HG03565 (cell line): ENCODE data around the gene RIMBP3C.
"Not testable (repeated sequence)": the region's sequence is repeated elsewhere in the genome, so short reads cannot be mapped to it uniquely, and the experiment has no call there.

Experiments
- ATAC-seq: cut with Tn5 transposase; IDR thresholded peaks from one replicate; pipeline ENCODE4 v1.9.1; 2021; ENCODE audit warnings: mild to moderate bottlenecking, moderate library complexity; ENCODE audit not compliant: unreplicated experiment

The RIMBP3C gene, protein sequence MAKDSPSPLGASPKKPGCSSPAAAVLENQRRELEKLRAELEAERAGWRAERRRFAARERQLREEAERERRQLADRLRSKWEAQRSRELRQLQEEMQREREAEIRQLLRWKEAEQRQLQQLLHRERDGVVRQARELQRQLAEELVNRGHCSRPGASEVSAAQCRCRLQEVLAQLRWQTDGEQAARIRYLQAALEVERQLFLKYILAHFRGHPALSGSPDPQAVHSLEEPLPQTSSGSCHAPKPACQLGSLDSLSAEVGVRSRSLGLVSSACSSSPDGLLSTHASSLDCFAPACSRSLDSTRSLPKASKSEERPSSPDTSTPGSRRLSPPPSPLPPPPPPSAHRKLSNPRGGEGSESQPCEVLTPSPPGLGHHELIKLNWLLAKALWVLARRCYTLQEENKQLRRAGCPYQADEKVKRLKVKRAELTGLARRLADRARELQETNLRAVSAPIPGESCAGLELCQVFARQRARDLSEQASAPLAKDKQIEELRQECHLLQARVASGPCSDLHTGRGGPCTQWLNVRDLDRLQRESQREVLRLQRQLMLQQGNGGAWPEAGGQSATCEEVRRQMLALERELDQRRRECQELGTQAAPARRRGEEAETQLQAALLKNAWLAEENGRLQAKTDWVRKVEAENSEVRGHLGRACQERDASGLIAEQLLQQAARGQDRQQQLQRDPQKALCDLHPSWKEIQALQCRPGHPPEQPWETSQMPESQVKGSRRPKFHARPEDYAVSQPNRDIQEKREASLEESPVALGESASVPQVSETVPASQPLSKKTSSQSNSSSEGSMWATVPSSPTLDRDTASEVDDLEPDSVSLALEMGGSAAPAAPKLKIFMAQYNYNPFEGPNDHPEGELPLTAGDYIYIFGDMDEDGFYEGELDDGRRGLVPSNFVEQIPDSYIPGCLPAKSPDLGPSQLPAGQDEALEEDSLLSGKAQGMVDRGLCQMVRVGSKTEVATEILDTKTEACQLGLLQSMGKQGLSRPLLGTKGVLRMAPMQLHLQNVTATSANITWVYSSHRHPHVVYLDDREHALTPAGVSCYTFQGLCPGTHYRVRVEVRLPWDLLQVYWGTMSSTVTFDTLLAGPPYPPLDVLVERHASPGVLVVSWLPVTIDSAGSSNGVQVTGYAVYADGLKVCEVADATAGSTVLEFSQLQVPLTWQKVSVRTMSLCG (N-terminal part only)

DNA sequence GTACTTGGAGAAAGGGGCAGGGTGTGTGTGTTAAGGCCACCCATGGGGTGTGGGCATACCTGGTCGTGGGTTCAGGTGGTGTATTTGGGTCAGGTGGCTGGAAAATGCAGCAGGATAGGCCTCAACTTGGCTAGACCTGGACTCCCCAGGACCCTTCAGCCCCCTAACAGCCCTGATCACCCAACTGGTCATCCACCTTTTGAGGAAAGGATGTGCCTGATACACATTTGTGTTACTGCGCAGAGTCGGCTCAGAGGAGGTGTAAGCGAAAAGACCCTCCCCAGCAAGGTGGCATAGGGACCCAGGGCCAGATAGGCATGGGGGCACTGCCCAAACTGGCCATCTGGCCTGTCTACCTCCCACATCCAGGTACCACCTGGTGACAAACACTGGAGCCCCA, at the start of gene RIMBP3C:
TSS of gene RIMBP3C (minus strand) at position 101 of the 400 bp plus-strand sequence. CDS start 485 bp downstream, outside the sequence.
- not testable (repeated sequence) for ATAC-seq

DNA sequence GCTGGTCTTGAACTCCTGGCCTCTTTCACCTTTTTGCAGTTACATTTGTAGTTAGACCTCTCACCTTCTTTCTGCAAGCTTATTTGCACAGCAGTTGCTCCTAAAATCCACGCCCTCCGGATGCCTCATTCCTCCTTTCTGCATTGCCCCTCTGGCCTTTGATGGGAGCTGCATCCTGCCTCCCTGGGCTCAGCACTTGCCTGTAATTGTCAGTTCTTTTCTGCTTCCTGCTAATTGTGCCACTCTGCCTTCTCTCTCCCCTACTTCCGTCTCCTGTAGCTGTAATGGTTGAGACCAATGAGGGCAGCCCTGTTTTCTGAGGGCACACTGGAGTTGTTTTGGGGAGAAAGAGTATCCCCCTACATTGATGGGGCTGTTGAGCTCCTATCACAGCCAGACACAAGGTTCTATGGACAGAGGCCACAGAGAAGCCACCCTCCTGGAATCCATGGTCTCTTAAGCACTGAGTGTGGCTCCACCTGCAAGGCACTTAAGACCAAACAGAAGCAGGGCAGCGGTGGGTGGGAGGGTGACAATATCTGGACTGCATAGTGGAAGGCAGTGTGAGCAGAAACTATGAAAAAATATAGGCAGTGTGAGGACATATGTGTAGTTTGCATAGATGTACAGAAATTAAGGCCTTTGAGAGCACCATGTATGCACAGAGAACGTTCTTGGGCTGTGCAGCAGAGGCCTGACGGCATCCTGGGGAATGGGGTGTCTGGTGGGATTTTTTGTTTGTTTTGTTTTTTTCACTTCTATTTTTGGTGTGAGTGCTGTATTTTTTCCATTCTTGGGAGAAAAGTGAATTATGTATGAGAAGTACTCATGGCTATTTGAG, 48.0 kb upstream of the RIMBP3C start:
- no peak for ATAC-seq

GRCh38 chr22:21598302-21598701, 47.0 kb upstream of the RIMBP3C start:
- ATAC-seq: no peak

DNA sequence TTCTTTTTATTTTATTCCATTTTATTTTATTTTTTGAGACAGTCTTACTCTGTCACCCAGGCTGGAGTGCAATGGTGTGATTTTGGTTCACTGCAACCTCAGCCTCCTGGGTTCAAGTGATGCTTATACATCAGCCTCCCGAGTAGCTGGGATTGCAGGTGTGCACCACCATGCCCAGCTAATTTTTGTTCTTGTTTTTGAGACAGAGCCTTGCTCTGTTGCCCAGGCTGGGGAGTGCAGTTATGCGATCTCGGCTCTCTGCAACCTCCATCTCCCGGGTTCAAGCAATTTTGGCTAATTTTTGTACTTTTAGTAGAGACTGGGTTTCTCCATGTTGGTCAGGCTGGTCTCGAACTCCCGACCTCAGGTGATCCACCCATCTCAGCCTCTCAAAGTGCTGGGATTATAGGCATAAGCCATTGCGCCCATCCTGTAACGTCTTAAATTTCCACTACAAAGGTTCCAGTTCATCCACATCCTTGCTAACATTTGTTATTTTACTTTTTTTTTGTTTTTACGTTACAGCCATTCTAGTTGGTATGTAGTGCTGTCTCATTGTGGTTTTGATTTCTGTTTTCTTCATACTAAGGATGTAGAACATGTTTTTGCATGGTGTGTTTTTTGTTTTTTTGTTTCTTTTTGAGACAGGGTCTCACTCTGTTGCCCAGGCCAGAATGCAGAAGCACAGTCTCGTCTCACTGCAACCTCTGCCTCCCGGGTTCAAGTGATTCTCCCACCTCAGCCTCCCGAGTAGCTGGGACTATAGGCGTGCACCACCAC, 45.3 kb upstream of the RIMBP3C start:
- not testable (repeated sequence) for ATAC-seq

- ATAC-seq: no peak
These were observed 43.7 kb upstream of the RIMBP3C start for GRCh38 chr22:21594865-21595452.

- ATAC-seq: no peak
These were observed 42.4 kb upstream of the RIMBP3C start for GRCh38 chr22:21593406-21594232.

DNA sequence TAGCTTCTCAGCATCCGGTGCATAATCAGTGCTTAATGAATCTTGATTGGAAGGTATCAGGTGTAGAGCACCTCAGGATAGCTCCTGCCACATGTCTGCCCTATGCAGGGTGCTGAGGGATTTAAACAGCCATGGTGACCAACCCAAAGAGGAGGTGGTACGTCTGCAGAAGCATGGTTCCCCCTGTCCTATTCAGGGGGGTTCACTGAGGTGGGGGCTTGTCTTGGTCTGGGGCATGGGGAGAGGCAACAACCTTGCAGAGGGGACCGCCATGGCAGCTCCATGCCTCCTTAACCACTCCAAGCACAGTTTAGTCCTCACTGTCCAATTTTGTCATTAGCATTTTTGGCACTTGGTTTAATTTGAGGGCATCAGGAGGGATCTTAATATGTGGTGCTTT, 41.2 kb upstream of the RIMBP3C start:
- no peak for ATAC-seq

DNA sequence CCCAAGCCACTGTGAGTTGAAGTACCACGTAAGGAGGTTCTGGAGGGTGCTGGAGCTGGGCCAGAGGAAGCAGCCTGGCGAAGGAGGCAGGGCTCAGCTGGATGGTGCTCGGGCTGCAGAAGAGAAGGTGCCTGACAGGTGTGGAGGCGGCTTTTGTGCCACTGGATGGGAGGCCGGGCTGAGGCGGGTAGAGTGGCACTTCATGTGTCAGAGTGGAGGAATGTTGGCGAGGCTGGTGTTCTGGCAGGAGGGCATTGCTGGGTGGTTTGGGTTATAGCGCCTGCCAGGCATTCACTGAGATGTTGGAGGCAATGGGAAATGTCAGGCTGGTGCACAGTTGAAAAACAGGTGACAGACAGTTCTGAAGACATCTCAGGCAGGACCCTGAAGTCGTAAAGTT, 40.4 kb upstream of the RIMBP3C start:
- no peak for ATAC-seq

DNA sequence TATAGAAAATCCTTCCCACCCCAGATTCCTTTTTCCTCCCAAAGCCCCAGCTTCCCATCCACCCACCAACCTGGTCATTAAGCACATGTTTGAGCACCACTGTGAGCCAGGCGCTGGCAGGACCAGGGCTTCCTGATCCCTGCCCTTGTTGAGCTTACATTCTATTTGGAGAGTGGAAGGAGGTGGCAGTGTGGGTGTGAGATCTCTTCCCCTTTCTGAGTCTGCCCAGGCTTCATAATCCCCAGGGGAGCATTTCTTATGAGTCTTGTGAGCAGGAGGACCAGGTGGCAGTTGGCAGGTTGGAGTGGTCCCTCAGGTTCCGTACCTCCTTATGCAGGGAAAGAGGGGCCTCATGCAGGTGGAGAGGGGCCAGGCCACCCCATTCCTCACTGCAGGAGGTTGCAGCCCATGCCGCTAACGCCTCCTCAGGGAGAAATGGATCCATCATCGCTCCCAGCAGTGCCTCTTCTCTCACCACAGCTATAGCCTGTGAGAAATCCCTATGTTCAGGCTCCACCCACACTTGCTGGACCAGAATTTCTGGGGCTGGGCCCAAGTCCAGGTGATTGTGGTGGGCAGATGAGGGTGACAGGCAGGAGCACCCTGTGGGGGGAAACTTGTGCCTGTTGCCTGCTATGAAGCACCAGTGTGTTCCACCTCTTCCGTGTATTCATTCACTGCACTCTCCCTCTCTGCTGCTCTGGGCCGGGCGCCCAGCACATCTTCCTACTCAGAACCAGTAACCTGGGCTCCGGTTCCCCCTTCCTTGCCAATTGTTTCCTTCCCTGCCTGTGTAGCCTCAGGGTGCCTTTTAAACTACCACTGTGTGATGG, 39.8 kb upstream of the RIMBP3C start:
- ATAC-seq: no peak

GRCh38 chr22:21589396-21589795, 38.1 kb upstream of the RIMBP3C start:
- ATAC-seq: no peak

- peak; percentile 72 for ATAC-seq
These were observed 36.7 kb upstream of the RIMBP3C start for GRCh38 chr22:21587803-21588611.

GRCh38 chr22:21585389-21585788, 34.1 kb upstream of the RIMBP3C start:
- no peak for ATAC-seq

DNA sequence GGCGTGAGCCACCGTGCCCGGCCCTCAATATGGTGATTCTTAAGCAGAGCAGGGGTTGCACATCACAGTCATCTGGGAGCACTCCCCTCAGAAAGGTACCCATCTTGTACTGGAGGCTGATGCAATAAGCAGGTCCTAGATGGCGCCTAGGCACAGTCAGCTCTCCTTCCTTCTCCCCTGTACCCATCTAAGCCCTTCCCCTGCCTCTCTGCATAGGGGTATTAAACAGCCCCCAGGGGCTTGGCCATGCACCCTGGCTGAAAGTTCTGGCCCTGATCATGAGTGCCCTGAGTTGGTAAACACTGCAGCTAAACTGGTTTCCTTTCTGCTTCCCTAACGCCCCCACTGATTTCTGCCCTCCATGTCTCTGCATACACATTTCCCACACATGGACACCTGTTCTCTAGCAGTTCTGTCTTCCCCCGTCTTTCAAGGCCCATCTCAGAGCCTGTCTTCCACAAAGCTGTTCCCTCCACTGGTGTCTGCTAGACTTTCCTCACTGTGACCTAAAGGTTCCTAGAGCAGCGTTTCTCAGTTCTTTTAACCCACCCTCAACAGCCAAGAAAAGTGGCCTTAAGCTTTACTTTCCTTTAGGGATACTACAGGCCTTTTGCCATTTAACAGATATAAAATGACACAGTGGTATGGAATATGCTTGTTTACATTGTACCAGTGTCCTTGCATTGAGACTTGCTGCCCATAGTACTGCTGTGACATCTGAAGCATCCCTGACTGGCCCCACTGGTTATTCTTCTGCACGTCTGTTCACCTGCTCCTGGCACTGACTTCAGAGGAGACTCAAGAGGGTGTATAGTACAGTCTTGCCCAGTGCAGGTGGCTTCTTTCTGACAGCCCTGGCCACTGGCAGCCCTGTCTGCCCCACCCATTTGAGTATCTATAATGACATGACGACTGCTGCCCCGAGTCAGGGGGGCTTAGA, 31.8 kb upstream of the RIMBP3C start:
- ATAC-seq: no peak

DNA sequence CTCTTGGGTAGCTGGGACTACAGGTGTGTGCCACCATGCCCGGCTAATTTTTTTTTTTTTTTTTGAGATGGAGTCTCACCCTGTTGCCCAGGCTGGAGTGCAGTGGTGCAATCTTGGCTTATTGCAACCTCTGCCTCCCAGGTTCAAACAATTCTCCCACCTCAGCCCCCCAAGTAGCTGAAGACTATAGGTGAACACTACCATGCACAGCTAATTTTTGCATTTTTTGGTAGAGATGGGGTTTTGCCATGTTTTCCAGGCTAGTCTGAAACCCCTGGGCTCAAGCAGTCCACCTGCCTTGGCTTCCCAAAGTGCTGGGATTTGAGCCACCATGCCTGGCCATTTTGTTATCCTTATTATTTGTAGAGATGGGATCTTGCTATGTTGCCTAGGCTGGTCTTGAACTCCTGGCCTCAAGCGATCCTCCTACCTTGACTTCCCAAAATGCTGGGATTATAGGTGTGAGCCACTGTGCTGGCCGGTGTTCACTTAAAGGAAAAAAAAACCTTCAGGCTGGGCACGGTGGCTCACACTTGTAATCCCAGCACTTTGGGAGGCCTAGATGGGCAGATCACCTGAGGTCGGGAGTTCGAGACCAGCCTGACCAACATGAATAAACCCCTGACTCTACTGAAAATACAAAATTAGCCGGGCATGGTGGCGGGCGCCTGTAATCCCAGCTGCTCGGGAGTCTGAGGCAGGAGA, 29.9 kb upstream of the RIMBP3C start:
- ATAC-seq: not testable (repeated sequence)

GRCh38 chr22:21580623-21581007, 29.4 kb upstream of the RIMBP3C start:
- not testable (repeated sequence) for ATAC-seq
